ENCODE results near the gene MAPRE2. TPM values are rescaled to one million over a fixed set of nuclear protein-coding genes. Genes with fewer than 3 reads are reported as not detected.

MAPRE2 gene
- total and polyA plus RNA-seq, 2 donors (not counting 1 experiment from before 2014, with no cell fraction given), result 18.5 to 88.1 TPM

DNA sequence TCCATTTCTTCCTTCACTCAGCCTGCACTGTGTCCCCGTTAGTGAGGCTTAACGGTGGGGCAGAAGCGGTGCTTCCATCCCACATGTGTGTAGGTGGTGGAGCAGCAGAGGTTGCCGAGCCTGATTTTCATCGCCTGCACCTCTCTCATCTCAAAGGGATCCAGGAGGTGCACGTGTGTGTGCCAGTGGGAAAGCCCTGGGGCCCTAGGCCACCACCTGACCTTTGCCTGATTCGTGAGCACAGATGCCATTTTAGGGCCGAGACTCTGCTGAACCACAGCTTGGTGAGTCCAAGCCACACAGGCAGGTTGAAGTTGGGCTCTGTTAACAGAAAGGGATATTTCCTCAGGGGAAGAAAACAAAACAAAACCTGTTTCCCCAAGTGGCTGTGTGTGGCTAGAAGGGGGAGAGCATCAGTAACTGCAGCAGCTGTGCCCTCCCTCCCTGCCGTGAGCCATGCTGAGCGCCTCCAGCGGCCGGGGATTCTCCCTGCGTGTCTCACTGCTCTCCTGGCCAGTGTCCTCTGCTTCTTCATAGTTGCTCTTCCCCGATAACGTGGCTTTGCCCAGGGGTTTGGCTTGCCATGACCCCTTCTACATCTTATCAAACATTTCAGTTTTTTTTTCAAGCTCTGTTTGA lies 81.5 kb downstream of the MAPRE2 start:
- Histone ChIP-seq H3K79me2 (ENCODE audit: control insufficient read depth, insufficient read depth, low read length) (no peaks in the 10 kb centered on the region), H2AFZ (ENCODE audit: low read length) (no peak overlapping the region), H3K4me1 (ENCODE audit: control insufficient read depth, extremely low read depth, insufficient read depth, low read length) (peaks cover 6% of the 10 kb centered on the region), H3K9ac (ENCODE audit: insufficient read depth, low read length) (no peak overlapping the region), H3K27ac (ENCODE audit: insufficient read depth, low read length) (no peak overlapping the region), H3K27me3 (ENCODE audit: control insufficient read depth, insufficient read depth, low read length) (no peaks in the 10 kb centered on the region), H3K4me3 (replicated peaks in 1 of 4; ENCODE audit: control extremely low read depth in 1 of 4, insufficient read depth in 1 of 4, low read depth in 3 of 4, low read length in 4 of 4) (no peak overlapping the region), H3K4me2 (ENCODE audit: extremely low read depth, insufficient read depth, low read length) (no peak overlapping the region), H4K20me1 (ENCODE audit: control insufficient read depth, extremely low read depth, insufficient read depth, low read length) (no peaks in the 10 kb centered on the region), H3K9me3 (ENCODE audit: control insufficient read depth, insufficient read depth, low read depth, low read length) (no peaks in the 10 kb centered on the region), H3K36me3 (ENCODE audit: control insufficient read depth, insufficient read depth, low read length) (no peaks in the 10 kb centered on the region)
- no peak for TF ChIP-seq EZH2 (IDR thresholded peaks at IDR 0.05; ENCODE audit: low read length, missing control alignments)
- TF ChIP-seq, protein P1, sequence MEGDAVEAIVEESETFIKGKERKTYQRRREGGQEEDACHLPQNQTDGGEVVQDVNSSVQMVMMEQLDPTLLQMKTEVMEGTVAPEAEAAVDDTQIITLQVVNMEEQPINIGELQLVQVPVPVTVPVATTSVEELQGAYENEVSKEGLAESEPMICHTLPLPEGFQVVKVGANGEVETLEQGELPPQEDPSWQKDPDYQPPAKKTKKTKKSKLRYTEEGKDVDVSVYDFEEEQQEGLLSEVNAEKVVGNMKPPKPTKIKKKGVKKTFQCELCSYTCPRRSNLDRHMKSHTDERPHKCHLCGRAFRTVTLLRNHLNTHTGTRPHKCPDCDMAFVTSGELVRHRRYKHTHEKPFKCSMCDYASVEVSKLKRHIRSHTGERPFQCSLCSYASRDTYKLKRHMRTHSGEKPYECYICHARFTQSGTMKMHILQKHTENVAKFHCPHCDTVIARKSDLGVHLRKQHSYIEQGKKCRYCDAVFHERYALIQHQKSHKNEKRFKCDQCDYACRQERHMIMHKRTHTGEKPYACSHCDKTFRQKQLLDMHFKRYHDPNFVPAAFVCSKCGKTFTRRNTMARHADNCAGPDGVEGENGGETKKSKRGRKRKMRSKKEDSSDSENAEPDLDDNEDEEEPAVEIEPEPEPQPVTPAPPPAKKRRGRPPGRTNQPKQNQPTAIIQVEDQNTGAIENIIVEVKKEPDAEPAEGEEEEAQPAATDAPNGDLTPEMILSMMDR (conservative IDR thresholded peaks at IDR 0.05 in 1 of 2, IDR thresholded peaks at IDR 0.05 in 1 of 2; ENCODE audit: low read depth in 1 of 2, low read length in 2 of 2), result no peak
- DNase-seq (ENCODE audit: low read depth in 2 of 2), result peak in 1 of 2 donors; percentile 2

DNA sequence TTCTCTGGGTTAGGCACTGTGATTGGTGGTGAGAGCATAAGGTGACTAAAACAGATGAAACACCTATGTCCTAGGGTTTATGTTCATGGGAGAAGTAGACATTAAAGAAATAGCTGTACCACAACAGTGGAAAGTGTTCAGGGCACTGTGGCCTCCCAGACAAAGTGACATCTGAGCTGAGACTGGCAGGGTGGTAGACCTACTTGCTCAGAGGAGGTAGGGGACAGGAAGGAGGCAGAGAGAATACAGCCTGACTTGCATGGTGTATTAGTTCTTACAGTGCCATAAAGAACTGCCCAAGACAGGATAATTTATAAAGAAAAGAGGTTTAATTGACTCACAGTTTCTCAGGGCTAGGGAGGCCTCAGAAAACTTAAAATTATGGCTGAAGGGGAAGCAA lies 82.6 kb downstream of the MAPRE2 start:
- no peak for DNase-seq (ENCODE audit: low read depth in 2 of 2)
- H3K27ac ChIP-seq (ENCODE audit: insufficient read depth, low read length), result no peak overlapping the region
- no peak for TF ChIP-seq EZH2 (IDR thresholded peaks at IDR 0.05; ENCODE audit: low read length, missing control alignments)
- TF ChIP-seq, protein P1 (conservative IDR thresholded peaks at IDR 0.05 in 1 of 2, IDR thresholded peaks at IDR 0.05 in 1 of 2; ENCODE audit: low read depth in 1 of 2, low read length in 2 of 2), result no peak
- no peaks in the 10 kb centered on the region for H3K4me1 ChIP-seq (ENCODE audit: control insufficient read depth, extremely low read depth, insufficient read depth, low read length)
- no peaks in the 10 kb centered on the region for H3K9me3 ChIP-seq (ENCODE audit: control insufficient read depth, insufficient read depth, low read depth, low read length)
- no peak overlapping the region for H3K4me2 ChIP-seq (ENCODE audit: extremely low read depth, insufficient read depth, low read length)
- no peaks in the 10 kb centered on the region for H3K79me2 ChIP-seq (ENCODE audit: control insufficient read depth, insufficient read depth, low read length)
- no peak overlapping the region for H2AFZ ChIP-seq (ENCODE audit: low read length)
- no peaks in the 10 kb centered on the region for H4K20me1 ChIP-seq (ENCODE audit: control insufficient read depth, extremely low read depth, insufficient read depth, low read length)
- no peaks in the 10 kb centered on the region for H3K27me3 ChIP-seq (ENCODE audit: control insufficient read depth, insufficient read depth, low read length)
- H3K36me3 ChIP-seq (ENCODE audit: control insufficient read depth, insufficient read depth, low read length), result no peaks in the 10 kb centered on the region
- H3K9ac ChIP-seq (ENCODE audit: insufficient read depth, low read length), result no peak overlapping the region
- no peak overlapping the region for H3K4me3 ChIP-seq (replicated peaks in 1 of 4; ENCODE audit: control extremely low read depth in 1 of 4, insufficient read depth in 1 of 4, low read depth in 3 of 4, low read length in 4 of 4)

DNA sequence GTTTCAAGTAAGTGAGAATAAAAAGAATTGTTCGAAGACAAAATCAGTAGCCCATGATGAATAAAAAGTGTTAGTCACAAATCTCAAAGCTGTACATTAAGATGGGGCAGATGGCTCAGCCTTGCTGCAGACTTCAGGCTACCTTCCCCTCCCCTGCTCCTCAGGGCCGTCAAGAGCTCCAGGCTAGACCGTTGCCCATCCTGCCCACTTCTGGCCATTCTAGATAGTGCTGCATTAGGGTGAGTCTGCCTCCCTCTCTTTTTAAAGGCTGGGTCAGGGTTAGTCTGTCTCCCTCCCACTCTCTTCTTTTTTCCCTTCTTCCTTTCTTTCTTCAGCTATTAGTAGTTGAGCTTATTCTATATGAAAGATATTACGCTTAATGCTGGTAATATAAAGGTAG lies 86.0 kb downstream of the MAPRE2 start:
- H3K27me3 ChIP-seq (ENCODE audit: control insufficient read depth, insufficient read depth, low read length), result no peaks in the 10 kb centered on the region
- H3K27ac ChIP-seq (ENCODE audit: insufficient read depth, low read length), result no peak overlapping the region
- no peaks in the 10 kb centered on the region for H3K79me2 ChIP-seq (ENCODE audit: control insufficient read depth, insufficient read depth, low read length)
- H4K20me1 ChIP-seq (ENCODE audit: control insufficient read depth, extremely low read depth, insufficient read depth, low read length), result no peaks in the 10 kb centered on the region
- no peak overlapping the region for H3K9ac ChIP-seq (ENCODE audit: insufficient read depth, low read length)
- H3K4me1 ChIP-seq (ENCODE audit: control insufficient read depth, extremely low read depth, insufficient read depth, low read length), result no peaks in the 10 kb centered on the region
- H3K9me3 ChIP-seq (ENCODE audit: control insufficient read depth, insufficient read depth, low read depth, low read length), result no peaks in the 10 kb centered on the region
- TF ChIP-seq, protein P1 (conservative IDR thresholded peaks at IDR 0.05 in 1 of 2, IDR thresholded peaks at IDR 0.05 in 1 of 2; ENCODE audit: low read depth in 1 of 2, low read length in 2 of 2), result peak in 1 of 2 donors; percentile 36
- TF ChIP-seq EZH2 (IDR thresholded peaks at IDR 0.05; ENCODE audit: low read length, missing control alignments), result no peak
- no peak overlapping the region for H3K4me2 ChIP-seq (ENCODE audit: extremely low read depth, insufficient read depth, low read length)
- H3K4me3 ChIP-seq (replicated peaks in 1 of 4; ENCODE audit: control extremely low read depth in 1 of 4, insufficient read depth in 1 of 4, low read depth in 3 of 4, low read length in 4 of 4), result no peak overlapping the region
- peak in 1 of 2 donors; percentile 16 for DNase-seq (ENCODE audit: low read depth in 2 of 2)
- no peaks in the 10 kb centered on the region for H3K36me3 ChIP-seq (ENCODE audit: control insufficient read depth, insufficient read depth, low read length)
- H2AFZ ChIP-seq (ENCODE audit: low read length), result no peak overlapping the region
